Lung (tissue), 12 donors: Measurements from ENCODE around the gene DIDO1. TPM values are rescaled to one million over a fixed set of nuclear protein-coding genes. Genes with fewer than 3 reads are reported as not detected.

Experiments used
- ATAC-seq: fragments of 200-7000 bp; cut with Tn5 transposase; one replicate; pipeline ENCODE4 v1.9.1; 2020; ENCODE audit warnings: moderate number of reproducible peaks; ENCODE audit not compliant: insufficient read depth, low FRiP score
- DNase-seq, 3 donors: peaks; one replicate each; pipeline ENCODE4 v3.0.0-alpha.2; 2013 to 2017
- H3K27ac ChIP-seq, 2 donors: one replicate each; pipeline ENCODE4 v1.5.1; 2013; ENCODE audit warnings: mild to moderate bottlenecking in 2 of 2, moderate library complexity in 2 of 2, control low read depth in 1 of 2, inconsistent platforms in 1 of 2, low read depth in 1 of 2, low read length in 1 of 2
- H3K27me3 ChIP-seq, 3 donors: one replicate each; pipeline ENCODE4 v1.5.1; 2013; ENCODE audit warnings: low read length in 2 of 3; ENCODE audit not compliant: control insufficient read depth in 3 of 3, insufficient read depth in 3 of 3
- H3K36me3 ChIP-seq, 4 donors: one replicate each; pipeline ENCODE4 v1.5.1; 2013; ENCODE audit warnings: low read length in 4 of 4, mild to moderate bottlenecking in 1 of 4, moderate library complexity in 1 of 4; ENCODE audit not compliant: control insufficient read depth in 4 of 4, insufficient read depth in 4 of 4
- H3K4me1 ChIP-seq, 5 donors: one replicate each; pipeline ENCODE4 v1.5.1; 2013; ENCODE audit warnings: low read length in 5 of 5, mild to moderate bottlenecking in 2 of 5, moderate library complexity in 1 of 5; ENCODE audit not compliant: control insufficient read depth in 5 of 5, insufficient read depth in 5 of 5
- H3K4me3 ChIP-seq: one replicate; pipeline ENCODE4 v1.5.1; 2013; ENCODE audit warnings: mild to moderate bottlenecking, control low read depth, moderate library complexity
- H3K9ac ChIP-seq, 2 donors: one replicate each; pipeline ENCODE4 v1.5.1; 2013; ENCODE audit warnings: low read length in 2 of 2, control low read depth in 1 of 2; ENCODE audit not compliant: insufficient read depth in 1 of 2
- H3K9me3 ChIP-seq, 4 donors: one replicate each; pipeline ENCODE4 v1.5.1; 2013; ENCODE audit warnings: low read length in 3 of 4, mild to moderate bottlenecking in 1 of 4, moderate library complexity in 1 of 4; ENCODE audit not compliant: control insufficient read depth in 4 of 4, insufficient read depth in 3 of 4
- CTCF ChIP-seq: IDR thresholded peaks from 2 replicates; pipeline ENCODE4 v1.5.1; 2012; ENCODE audit warnings: mild to moderate bottlenecking; ENCODE audit errors: control extremely low read depth, extremely low read depth
- WGBS, 2 donors: extraction: QIAGEN DNeasy Blood & Tissue Kit; methylation state at CpG; one replicate each; pipeline ENCODE4 v1.1.7; 2013; 5-methylcytosine and 5-hydroxymethylcytosine counted together
- polyA plus RNA-seq, 2 donors: library from polyadenylated mRNA; stranded (reverse); fragments of 200-250 nt; gene quantifications; one replicate each; pipeline ENCODE4 v1.2.1, GENCODE V29; 2013
- total RNA-seq, 2 donors: library from RNA; depleted of rRNA in 1 of 2; stranded (reverse); fragments of >200 nt in 1 of 2; gene quantifications; one replicate each; pipeline ENCODE4 v1.2.1, GENCODE V29; 2014 to 2021
- donor health status: control.
- donor health status: control.
- donor health status: Bipolar disorder and iron deficiency.
- donor health status: healthy.
- donor health status: DM: yes; HTN: yes; CAD: no.

DIDO1 gene
- total and polyA plus RNA-seq, 4 donors: 19.6 to 71.2 (median 35.8) TPM

DNA sequence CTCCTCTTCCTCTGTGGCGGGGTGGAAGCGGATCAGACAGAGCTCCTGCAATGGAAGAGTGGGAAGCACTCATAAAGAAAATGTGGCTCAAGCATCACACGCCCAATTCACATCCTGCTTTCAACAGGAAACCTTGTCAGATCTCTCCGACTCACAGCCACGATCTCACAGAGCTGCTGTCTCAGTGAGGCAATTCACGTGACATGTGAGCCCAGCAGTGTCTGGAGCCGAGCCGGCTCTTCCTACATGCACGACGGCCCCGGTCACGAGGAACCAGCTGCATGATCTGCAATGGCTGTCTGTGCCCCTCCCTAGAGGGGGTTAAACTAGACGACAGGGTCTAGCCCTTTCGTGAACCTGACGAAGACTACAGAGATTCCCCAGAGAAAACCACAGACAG, 35.2 kb downstream of the DIDO1 start:
- H3K9me3 ChIP-seq: peaks cover 0 to 2% (median 0%) of the 10 kb centered on the region in 4 donors
- no peak for TF ChIP-seq CTCF
- H3K36me3 ChIP-seq: peaks cover 41 to 71% (median 52%) of the 10 kb centered on the region in 4 donors
- H3K4me1 ChIP-seq: no peaks in the 10 kb centered on the region
- no peak overlapping the region for H3K9ac ChIP-seq
- H3K27me3 ChIP-seq: no peaks in the 10 kb centered on the region
- DNase-seq (no peak), ATAC-seq (no peak)
- WGBS, 2 donors: 77 to 85% methylated on average over 15 of the region's 15 CpGs
- H3K4me3 ChIP-seq: no peak overlapping the region
- H3K27ac ChIP-seq: no peak overlapping the region

DNA sequence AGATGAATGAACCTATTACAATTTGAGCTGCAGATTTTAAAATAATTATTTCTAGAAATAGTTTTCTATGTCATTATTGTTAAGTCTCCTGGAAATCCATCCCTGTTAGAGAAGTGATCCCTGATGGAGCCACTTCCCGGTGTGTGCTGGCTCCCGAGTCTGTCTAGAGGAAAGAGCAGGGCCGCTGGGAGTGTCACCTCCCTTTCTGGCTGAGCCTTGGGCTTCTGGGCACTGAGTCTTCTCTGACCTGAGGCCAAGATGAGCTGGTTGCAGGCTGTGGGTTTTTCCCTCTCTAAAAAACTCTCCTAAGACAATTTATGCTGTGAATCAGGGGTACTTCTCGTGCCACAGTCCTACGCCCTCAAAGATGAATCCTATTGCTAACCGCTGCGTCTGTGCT, 35.9 kb downstream of the DIDO1 start:
- no peak overlapping the region for H3K9ac ChIP-seq
- H3K27me3 ChIP-seq: no peaks in the 10 kb centered on the region
- no peak for TF ChIP-seq CTCF
- DNase-seq (no peak), ATAC-seq (no peak)
- H3K27ac ChIP-seq: no peak overlapping the region
- H3K9me3 ChIP-seq: peaks cover 0 to 2% (median 0%) of the 10 kb centered on the region in 4 donors
- WGBS, 2 donors: 92 to 97% methylated on average over 7 of the region's 7 CpGs
- peaks cover 41 to 68% (median 49%) of the 10 kb centered on the region in 4 donors for H3K36me3 ChIP-seq
- no peaks in the 10 kb centered on the region for H3K4me1 ChIP-seq
- H3K4me3 ChIP-seq: no peak overlapping the region

GRCh38 chr20:62889871-62890270, 36.4 kb downstream of the DIDO1 start:
- H3K36me3 ChIP-seq: peaks cover 41 to 63% (median 48%) of the 10 kb centered on the region in 4 donors
- DNase-seq (no peak), ATAC-seq (no peak)
- no peak overlapping the region for H3K4me3 ChIP-seq
- no peaks in the 10 kb centered on the region for H3K27me3 ChIP-seq
- 95 to 97% methylated on average over 9 of the region's 9 CpGs for WGBS, 2 donors
- H3K4me1 ChIP-seq: no peaks in the 10 kb centered on the region
- no peak overlapping the region for H3K9ac ChIP-seq
- no peak overlapping the region for H3K27ac ChIP-seq
- TF ChIP-seq CTCF: no peak
- H3K9me3 ChIP-seq: peaks cover 0 to 2% (median 0%) of the 10 kb centered on the region in 4 donors

GRCh38 chr20:62889411-62889810, 36.9 kb downstream of the DIDO1 start:
- Histone ChIP-seq H3K9ac (no peak overlapping the region), H3K4me1 (no peaks in the 10 kb centered on the region), H3K4me3 (no peak overlapping the region), H3K9me3 (peaks cover 0 to 2% (median 0%) of the 10 kb centered on the region in 4 donors), H3K27me3 (no peaks in the 10 kb centered on the region), H3K36me3 (peaks cover 36 to 63% (median 45%) of the 10 kb centered on the region in 4 donors), H3K27ac (no peak overlapping the region)
- 93 to 94% methylated on average over 8 of the region's 8 CpGs for WGBS, 2 donors
- ATAC-seq (no peak), DNase-seq (no peak)
- TF ChIP-seq CTCF: no peak
